Stimulated activated CD4-positive, alpha-beta T cell treated with anti-CD3 and anti-CD28 coated beads, TNF-alpha, amount 100 ng/mL, for 1 hour (primary cell): ENCODE measurements around the gene C13orf42.

Experiments
- DNase-seq, 3 donors: peaks; one replicate each; pipeline ENCODE4 v3.0.0-alpha.2; 2020; ENCODE audit warnings: low read depth in 3 of 3, low spot score in 1 of 3

The C13orf42 gene

GRCh38 chr13:51066091-51066831, 44.8 kb downstream of the C13orf42 start:
- no peak for DNase-seq

GRCh38 chr13:51065372-51066090, 45.5 kb downstream of the C13orf42 start:
- DNase-seq, result no peak

- no peak for DNase-seq
Measured at GRCh38 chr13:51064753-51065152, 46.3 kb downstream of the C13orf42 start.

GRCh38 chr13:51063909-51064308, 47.2 kb downstream of the C13orf42 start:
- no peak for DNase-seq

GRCh38 chr13:51058461-51059167, 52.5 kb downstream of the C13orf42 start:
- DNase-seq, result no peak

- no peak for DNase-seq
Measured at GRCh38 chr13:51057906-51058305, 53.2 kb downstream of the C13orf42 start.

GRCh38 chr13:51057001-51057400, 54.1 kb downstream of the C13orf42 start:
- DNase-seq, result no peak

- DNase-seq, result no peak
Measured at GRCh38 chr13:51052581-51052980, 58.5 kb downstream of the C13orf42 start.

GRCh38 chr13:51050021-51050830, 60.8 kb downstream of the C13orf42 start:
- no peak for DNase-seq

GRCh38 chr13:51048616-51049015, 62.5 kb downstream of the C13orf42 start:
- DNase-seq, result no peak

- no peak for DNase-seq
Measured at GRCh38 chr13:51048166-51048461, 63.0 kb downstream of the C13orf42 start.

- DNase-seq, result no peak
Measured at GRCh38 chr13:51047434-51048165, 63.5 kb downstream of the C13orf42 start.

GRCh38 chr13:51045451-51045850, 65.6 kb downstream of the C13orf42 start:
- DNase-seq, result no peak

- DNase-seq, result no peak
Measured at GRCh38 chr13:51044023-51044665, 66.9 kb downstream of the C13orf42 start.

- DNase-seq, result no peak
Measured at GRCh38 chr13:51043310-51043709, 67.8 kb downstream of the C13orf42 start.

GRCh38 chr13:51041710-51042109, 69.4 kb downstream of the C13orf42 start:
- no peak for DNase-seq

GRCh38 chr13:51041126-51041525, 69.9 kb downstream of the C13orf42 start:
- DNase-seq, result no peak

- DNase-seq, result no peak
Measured at GRCh38 chr13:51040431-51040830, 70.6 kb downstream of the C13orf42 start.

- DNase-seq, result no peak
Measured at GRCh38 chr13:51036418-51036817, 74.7 kb downstream of the C13orf42 start.

GRCh38 chr13:51035978-51036377, 75.1 kb downstream of the C13orf42 start:
- DNase-seq, result no peak
